GM10266 (cell line): ENCODE results near the gene STARD10.

Experiments
- DNase-seq: peaks from one replicate; pipeline ENCODE4 v3.0.0; 2012; ENCODE audit errors: extremely low spot score
- CTCF ChIP-seq: IDR thresholded peaks from 2 replicates; pipeline ENCODE4 v1.5.1; 2012; ENCODE audit warnings: mild to moderate bottlenecking, low read depth; ENCODE audit not compliant: control insufficient read depth, insufficient read depth; ENCODE audit errors: missing control alignments

STARD10 gene

GRCh38 chr11:72781313-72782080 lies 12.3 kb downstream of the STARD10 start:
- peak; percentile 83 for DNase-seq
- no peak for TF ChIP-seq CTCF

GRCh38 chr11:72781063-72781312 lies 12.9 kb downstream of the STARD10 start:
- no peak for TF ChIP-seq CTCF
- DNase-seq = no peak

GRCh38 chr11:72780296-72781062 lies 13.4 kb downstream of the STARD10 start:
- TF ChIP-seq CTCF = no peak
- DNase-seq = peak; percentile 23

- TF ChIP-seq CTCF = no peak
- no peak for DNase-seq
These were observed 14.2 kb downstream of the STARD10 start for GRCh38 chr11:72779495-72780128.

GRCh38 chr11:72778535-72779494 lies 15.0 kb downstream of the STARD10 start:
- TF ChIP-seq CTCF = no peak
- DNase-seq = no peak

- no peak for TF ChIP-seq CTCF
- no peak for DNase-seq
These were observed 16.0 kb downstream of the STARD10 start for GRCh38 chr11:72777755-72778278.
